A172 (cell line): ENCODE measurements around the gene SYDE1. TPM values are rescaled to one million over a fixed set of nuclear protein-coding genes. Genes with fewer than 3 reads are reported as not detected.
A peak's percentile ranks its signal among the peaks of the same experiment; 100 is the strongest.
"Not testable (repeated sequence)": the region's sequence is repeated elsewhere in the genome, so short reads cannot be mapped to it uniquely, and the experiment has no call there.

Experiments used
- DNase-seq: peaks from one replicate; pipeline ENCODE4 v3.0.0-alpha.2; 2015; ENCODE audit warnings: low spot score
- total RNA-seq: library from RNA; depleted of rRNA; stranded (reverse); fragments of >200 nt; shearing (Covaris generic); gene quantifications from 2 replicates; pipeline ENCODE4 v1.2.3, GENCODE V29; 2014; rRNA removed

The SYDE1 gene
- 61.6 and 65.7 TPM in 2 replicates for total RNA-seq

- peak; percentile 69 for DNase-seq
Observed at GRCh38 chr19:15107061-15108010, at the start of gene SYDE1. TSS of gene SYDE1 (plus strand) at chr19:15107401. CDS start at chr19:15107434, 33 bp downstream.

GRCh38 chr19:15062036-15062435, 45.2 kb upstream of the SYDE1 start:
- no peak for DNase-seq

- DNase-seq, result not testable (repeated sequence)
Observed at GRCh38 chr19:15070386-15070785, 36.8 kb upstream of the SYDE1 start.

- DNase-seq, result peak; percentile 45
Observed at GRCh38 chr19:15072930-15073647, 34.1 kb upstream of the SYDE1 start.

- no peak for DNase-seq
Observed at GRCh38 chr19:15074371-15074770, 32.8 kb upstream of the SYDE1 start.

GRCh38 chr19:15075806-15076205, 31.4 kb upstream of the SYDE1 start:
- no peak for DNase-seq

- DNase-seq, result not testable (repeated sequence)
Observed at GRCh38 chr19:15080002-15080401, 27.2 kb upstream of the SYDE1 start.

GRCh38 chr19:15081911-15082310, 25.3 kb upstream of the SYDE1 start, which contains the start of gene OR1I1:
TSS of gene OR1I1 (plus strand) at chr19:15082211. CDS start at chr19:15087066, 4,855 bp downstream.
- no peak for DNase-seq

- no peak for DNase-seq
Observed at GRCh38 chr19:15087182-15087581, 20.0 kb upstream of the SYDE1 start.

GRCh38 chr19:15091918-15092753, 15.1 kb upstream of the SYDE1 start:
- peak; percentile 53 for DNase-seq

GRCh38 chr19:15093001-15093400, 14.2 kb upstream of the SYDE1 start:
- DNase-seq, result no peak

- DNase-seq, result no peak
Observed at GRCh38 chr19:15096223-15096622, 11.0 kb upstream of the SYDE1 start.

- not testable (repeated sequence) for DNase-seq
Observed at GRCh38 chr19:15097980-15098379, 9.2 kb upstream of the SYDE1 start.

- DNase-seq, result no peak
Observed at GRCh38 chr19:15098460-15098859, 8.7 kb upstream of the SYDE1 start.

- no peak for DNase-seq
Observed at GRCh38 chr19:15099017-15099582, 8.1 kb upstream of the SYDE1 start.

GRCh38 chr19:15101479-15102082, 5.6 kb upstream of the SYDE1 start:
- no peak for DNase-seq

GRCh38 chr19:15104003-15104402, 3.2 kb upstream of the SYDE1 start:
- no peak for DNase-seq

- DNase-seq, result no peak
Observed at GRCh38 chr19:15104411-15104810, 2.8 kb upstream of the SYDE1 start.

GRCh38 chr19:15105044-15105443, 2.2 kb upstream of the SYDE1 start:
- DNase-seq, result no peak

GRCh38 chr19:15108145-15108844, 1.1 kb downstream of the SYDE1 start:
- DNase-seq, result no peak
